IPS-18a (cell line): ENCODE data around the gene SHISA9.
"Not testable (repeated sequence)": the region's sequence is repeated elsewhere in the genome, so short reads cannot be mapped to it uniquely, and the experiment has no call there.

ENCODE experiments used
- H3K27ac ChIP-seq: one replicate; pipeline ENCODE4 v1.5.1; 2013; ENCODE audit warnings: low read length
- H3K27me3 ChIP-seq: one replicate; pipeline ENCODE4 v1.6.1; 2013; ENCODE audit warnings: mild to moderate bottlenecking, low read length; ENCODE audit not compliant: control insufficient read depth, insufficient read depth
- H3K36me3 ChIP-seq: one replicate; pipeline ENCODE4 v1.6.1; 2013; ENCODE audit warnings: low read depth, low read length; ENCODE audit not compliant: control insufficient read depth
- H3K4me1 ChIP-seq: one replicate; pipeline ENCODE4 v1.6.1; 2013; ENCODE audit warnings: low read depth, low read length; ENCODE audit not compliant: control insufficient read depth
- H3K4me3 ChIP-seq: one replicate; pipeline ENCODE4 v1.5.1; 2013; ENCODE audit warnings: low read length
- H3K9ac ChIP-seq: one replicate; pipeline ENCODE4 v1.6.1; 2013; ENCODE audit warnings: mild to moderate bottlenecking, low read length, moderate library complexity
- H3K9me3 ChIP-seq: one replicate; pipeline ENCODE4 v1.6.1; 2013; ENCODE audit warnings: low read depth, low read length; ENCODE audit not compliant: control insufficient read depth

The SHISA9 gene

DNA sequence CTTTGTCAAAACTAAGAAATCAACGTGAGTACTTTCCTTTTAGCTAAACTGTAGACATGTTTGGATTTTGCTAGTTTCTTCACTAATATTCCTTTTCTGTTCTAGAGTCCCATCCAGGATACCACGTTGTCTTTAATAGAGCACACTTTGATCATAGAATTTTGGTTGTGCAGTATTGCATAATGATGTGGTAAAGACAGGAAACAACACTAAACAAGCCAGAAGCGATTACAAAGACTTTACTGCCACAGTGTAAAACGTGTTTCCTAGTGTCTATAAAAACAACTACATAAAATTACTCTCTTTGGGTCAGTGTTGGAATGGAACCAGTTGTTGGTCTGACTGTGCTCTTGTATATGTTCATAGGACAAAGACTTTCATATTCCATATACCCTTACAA, 19.3 kb downstream of the SHISA9 start:
- H3K27ac ChIP-seq: no peak overlapping the region
- H3K9ac ChIP-seq: no peak overlapping the region
- H3K9me3 ChIP-seq: no peaks in the 10 kb centered on the region
- H3K4me1 ChIP-seq: peaks cover 17% of the 10 kb centered on the region
- H3K36me3 ChIP-seq: no peaks in the 10 kb centered on the region
- no peaks in the 10 kb centered on the region for H3K27me3 ChIP-seq
- no peak overlapping the region for H3K4me3 ChIP-seq

DNA sequence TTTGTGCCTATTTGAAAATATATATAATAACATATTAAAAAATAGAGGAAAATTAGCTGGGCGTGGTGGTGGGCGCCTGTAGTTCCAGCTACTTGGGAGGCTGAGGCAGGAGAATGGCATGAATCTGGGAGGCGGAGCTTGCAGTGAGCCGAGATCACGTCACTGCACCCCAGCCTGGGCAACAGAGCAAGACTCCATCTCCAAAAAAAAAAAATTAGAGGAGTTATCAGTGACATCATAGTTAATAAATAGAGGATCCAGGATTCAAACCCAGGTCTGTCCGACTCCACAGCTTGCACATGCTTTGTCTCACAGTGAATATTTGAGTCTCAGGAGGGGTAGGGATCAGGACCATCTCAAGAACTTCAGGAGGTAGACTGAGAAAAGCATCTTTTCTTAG, 22.2 kb downstream of the SHISA9 start:
- not testable (repeated sequence) for H3K9ac ChIP-seq, H3K4me3 ChIP-seq, H3K9me3 ChIP-seq, H3K36me3 ChIP-seq, H3K27ac ChIP-seq, H3K27me3 ChIP-seq, H3K4me1 ChIP-seq

DNA sequence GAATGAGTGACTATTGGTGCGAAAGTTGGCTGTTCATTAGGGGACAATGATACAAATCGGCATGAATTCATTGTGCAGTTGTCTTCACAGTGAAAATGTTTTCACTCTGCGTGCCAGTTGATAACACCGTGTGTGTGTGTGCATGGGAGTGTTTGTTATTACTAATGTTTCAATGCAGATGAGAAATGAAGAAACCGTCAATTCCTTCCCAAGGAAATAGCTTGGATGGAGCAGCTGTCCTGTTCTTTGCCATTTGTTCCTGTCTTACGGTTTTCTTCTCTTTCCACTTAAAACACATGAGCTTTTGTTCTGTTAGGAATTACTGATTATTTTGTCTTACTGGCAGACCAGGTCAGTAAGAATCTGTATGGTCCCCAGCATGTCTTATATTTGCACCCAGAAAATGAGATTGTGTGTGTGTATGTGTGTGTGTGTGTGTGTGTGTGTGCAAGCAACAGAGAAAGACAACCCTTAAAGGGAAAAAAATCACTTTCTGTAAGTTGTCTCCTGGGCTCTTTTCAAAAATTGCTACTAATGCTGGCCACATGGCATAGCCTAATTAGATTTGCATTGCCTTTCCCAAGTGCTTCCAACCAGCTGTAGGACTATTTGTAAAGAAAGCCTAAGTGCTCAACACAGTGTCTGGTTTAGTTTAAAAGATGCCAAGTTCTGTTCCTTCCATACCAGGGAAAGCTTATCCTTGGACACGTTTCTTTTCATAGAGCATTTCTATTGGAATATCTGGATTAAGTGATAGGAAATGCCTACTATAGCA, 23.8 kb downstream of the SHISA9 start:
- no peak overlapping the region for H3K4me3 ChIP-seq
- no peaks in the 10 kb centered on the region for H3K9me3 ChIP-seq
- H3K9ac ChIP-seq: no peak overlapping the region
- no peaks in the 10 kb centered on the region for H3K27me3 ChIP-seq
- H3K36me3 ChIP-seq: no peaks in the 10 kb centered on the region
- no peak overlapping the region for H3K27ac ChIP-seq
- no peaks in the 10 kb centered on the region for H3K4me1 ChIP-seq

DNA sequence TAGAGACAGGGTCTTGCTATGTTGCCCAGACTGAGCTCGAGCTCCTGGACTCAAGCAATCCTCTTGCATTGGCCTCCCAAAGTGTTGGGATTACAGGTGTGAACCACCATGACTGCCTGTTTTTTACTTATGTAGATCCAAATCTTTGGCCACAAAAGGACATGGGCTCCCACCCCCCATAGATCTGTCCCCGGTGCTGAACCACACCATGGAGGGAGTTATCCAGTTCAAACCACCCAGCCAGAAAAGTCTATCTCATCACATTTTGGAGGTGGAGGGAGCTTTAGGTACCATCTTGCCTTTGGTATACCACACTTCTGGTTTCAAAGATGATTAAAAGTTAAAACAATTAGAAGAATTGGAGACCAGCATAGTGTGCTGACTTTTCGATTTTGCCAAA, 26.2 kb downstream of the SHISA9 start:
- Histone ChIP-seq H3K4me3 (no peak overlapping the region), H3K27ac (no peak overlapping the region), H3K9ac (no peak overlapping the region), H3K27me3 (no peaks in the 10 kb centered on the region), H3K4me1 (no peaks in the 10 kb centered on the region), H3K9me3 (no peaks in the 10 kb centered on the region), H3K36me3 (no peaks in the 10 kb centered on the region)

DNA sequence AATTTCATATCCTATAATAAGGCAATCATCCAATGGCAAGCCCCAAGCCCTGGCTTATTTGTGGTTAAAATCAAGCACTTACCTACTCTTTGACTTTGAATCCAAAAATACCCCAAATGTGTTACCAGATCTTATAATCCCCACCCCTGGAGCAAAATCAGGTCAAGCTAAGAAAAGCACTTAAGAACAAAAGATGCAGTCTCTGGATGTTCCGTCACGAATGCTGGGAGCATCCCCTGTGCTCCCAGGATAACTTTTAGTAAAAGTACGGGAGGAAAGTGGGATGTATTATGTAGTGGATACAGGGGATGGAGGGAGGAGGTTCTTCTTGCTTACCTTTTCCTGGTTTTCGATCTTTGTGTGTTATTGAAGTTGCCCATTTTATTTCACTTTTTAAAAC, 29.5 kb downstream of the SHISA9 start:
- Histone ChIP-seq H3K9ac (no peak overlapping the region), H3K4me1 (no peaks in the 10 kb centered on the region), H3K4me3 (no peak overlapping the region), H3K36me3 (no peaks in the 10 kb centered on the region), H3K27me3 (no peaks in the 10 kb centered on the region), H3K9me3 (no peaks in the 10 kb centered on the region), H3K27ac (no peak overlapping the region)

DNA sequence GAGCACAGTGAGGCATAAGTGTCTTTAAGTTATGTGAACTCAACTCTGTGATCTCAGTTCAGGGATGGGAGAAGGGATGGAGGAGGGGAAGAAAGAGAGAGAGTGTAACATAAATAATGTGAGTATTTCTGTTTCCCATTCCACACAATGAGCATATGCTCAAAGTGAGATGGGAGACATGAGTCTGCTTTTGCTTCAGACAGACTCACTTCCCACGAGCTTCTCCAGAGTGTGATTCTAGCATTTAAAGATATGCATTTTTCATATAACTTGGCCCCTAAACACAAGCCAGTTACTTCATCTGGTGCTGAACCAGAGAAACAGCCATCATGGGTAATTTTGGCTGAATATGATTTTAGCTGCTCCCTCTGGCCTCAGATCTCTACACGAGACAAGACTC, 35.0 kb downstream of the SHISA9 start:
- Histone ChIP-seq H3K9ac (no peak overlapping the region), H3K27ac (no peak overlapping the region), H3K27me3 (no peaks in the 10 kb centered on the region), H3K4me3 (no peak overlapping the region), H3K4me1 (peaks cover 2% of the 10 kb centered on the region), H3K36me3 (no peaks in the 10 kb centered on the region), H3K9me3 (no peaks in the 10 kb centered on the region)

DNA sequence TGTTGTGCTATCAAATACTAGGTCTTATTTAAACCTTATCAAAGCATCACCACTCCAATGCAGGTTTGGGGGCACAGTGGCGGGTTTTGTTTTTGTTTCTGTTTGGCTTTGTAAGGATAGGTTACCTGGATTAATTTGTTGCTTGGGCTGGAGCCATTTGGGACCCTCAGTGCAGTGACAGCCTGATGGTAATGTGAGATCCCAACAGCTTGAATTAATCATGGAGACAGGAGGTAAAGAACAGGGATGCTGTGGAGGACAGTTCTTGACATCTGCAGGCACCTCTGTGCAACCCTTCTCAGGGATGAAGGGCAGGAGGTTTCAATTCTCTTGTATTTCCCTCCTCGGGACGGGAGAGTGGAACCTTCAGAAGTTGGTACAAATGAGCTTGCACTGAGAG, 40.5 kb downstream of the SHISA9 start:
- H3K9ac ChIP-seq: no peak overlapping the region
- peaks cover 2% of the 10 kb centered on the region for H3K4me1 ChIP-seq
- no peaks in the 10 kb centered on the region for H3K36me3 ChIP-seq
- H3K27me3 ChIP-seq: no peaks in the 10 kb centered on the region
- H3K4me3 ChIP-seq: no peak overlapping the region
- no peak overlapping the region for H3K27ac ChIP-seq
- H3K9me3 ChIP-seq: no peaks in the 10 kb centered on the region

DNA sequence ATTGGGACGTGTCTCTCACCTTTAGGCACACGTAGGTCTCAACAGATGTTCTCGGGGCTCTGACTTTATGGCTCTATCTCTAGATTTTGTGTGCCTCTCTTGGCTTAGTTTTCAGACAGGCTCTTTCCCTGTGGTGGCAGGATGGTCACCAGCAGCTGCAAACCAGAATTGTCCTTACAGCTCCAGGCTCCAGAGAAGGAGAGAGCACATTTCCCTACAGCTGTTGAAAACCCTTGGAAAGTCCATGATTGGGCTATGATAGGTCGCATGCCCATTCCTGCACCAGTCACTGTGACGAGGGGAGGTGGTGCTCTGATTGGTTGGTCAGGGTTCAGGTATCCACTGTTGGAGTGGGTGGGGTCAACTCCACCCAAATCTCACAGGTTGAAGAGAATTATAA, 41.5 kb downstream of the SHISA9 start:
- Histone ChIP-seq H3K9ac (no peak overlapping the region), H3K4me1 (peaks cover 2% of the 10 kb centered on the region), H3K36me3 (no peaks in the 10 kb centered on the region), H3K27ac (no peak overlapping the region), H3K9me3 (no peaks in the 10 kb centered on the region), H3K4me3 (no peak overlapping the region), H3K27me3 (no peaks in the 10 kb centered on the region)

DNA sequence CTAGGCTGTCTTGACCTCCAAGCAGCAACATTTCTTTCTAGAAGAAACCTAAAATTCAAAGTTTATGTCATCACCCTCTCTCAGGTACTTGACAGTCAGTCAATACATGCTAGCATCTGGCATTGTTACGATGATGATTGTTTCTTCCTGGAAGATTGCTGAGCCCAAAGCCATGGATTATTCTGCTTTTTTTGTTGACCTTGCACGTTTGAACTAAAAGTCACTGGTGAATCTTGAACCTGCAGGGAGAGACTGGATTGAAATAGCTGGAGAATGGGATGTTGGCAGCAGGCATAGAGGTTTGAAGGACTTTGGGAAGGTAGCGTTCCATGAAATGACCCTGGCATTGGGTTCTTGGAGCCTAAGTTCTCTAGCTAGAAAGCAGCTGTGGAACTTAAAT, 42.9 kb downstream of the SHISA9 start:
- Histone ChIP-seq H3K4me3 (no peak overlapping the region), H3K9ac (no peak overlapping the region), H3K27ac (no peak overlapping the region), H3K36me3 (no peaks in the 10 kb centered on the region), H3K4me1 (peaks cover 2% of the 10 kb centered on the region), H3K27me3 (no peaks in the 10 kb centered on the region), H3K9me3 (no peaks in the 10 kb centered on the region)

DNA sequence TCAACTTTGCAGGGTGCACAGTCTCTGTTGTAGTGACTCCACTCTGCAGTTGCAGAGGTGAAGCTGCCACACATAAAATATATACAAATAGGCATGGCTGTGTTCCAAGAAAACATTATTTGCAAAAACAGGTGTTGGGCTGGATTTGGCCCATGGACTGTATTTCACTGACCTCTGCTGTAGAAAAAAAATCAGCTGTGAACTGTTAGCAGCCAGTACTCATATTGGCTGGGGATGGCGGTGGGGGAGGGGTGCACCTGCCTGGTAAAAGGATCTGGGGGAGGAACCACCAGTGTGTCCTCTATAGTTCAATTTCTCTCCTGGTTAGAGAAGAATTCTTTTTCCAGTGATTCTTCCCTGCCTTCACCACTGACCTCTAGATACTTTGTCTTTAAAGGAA, 50.0 kb downstream of the SHISA9 start:
- no peak overlapping the region for H3K4me3 ChIP-seq
- H3K9me3 ChIP-seq: no peaks in the 10 kb centered on the region
- no peaks in the 10 kb centered on the region for H3K36me3 ChIP-seq
- no peak overlapping the region for H3K9ac ChIP-seq
- no peak overlapping the region for H3K27ac ChIP-seq
- H3K4me1 ChIP-seq: peaks cover 5% of the 10 kb centered on the region
- no peaks in the 10 kb centered on the region for H3K27me3 ChIP-seq

DNA sequence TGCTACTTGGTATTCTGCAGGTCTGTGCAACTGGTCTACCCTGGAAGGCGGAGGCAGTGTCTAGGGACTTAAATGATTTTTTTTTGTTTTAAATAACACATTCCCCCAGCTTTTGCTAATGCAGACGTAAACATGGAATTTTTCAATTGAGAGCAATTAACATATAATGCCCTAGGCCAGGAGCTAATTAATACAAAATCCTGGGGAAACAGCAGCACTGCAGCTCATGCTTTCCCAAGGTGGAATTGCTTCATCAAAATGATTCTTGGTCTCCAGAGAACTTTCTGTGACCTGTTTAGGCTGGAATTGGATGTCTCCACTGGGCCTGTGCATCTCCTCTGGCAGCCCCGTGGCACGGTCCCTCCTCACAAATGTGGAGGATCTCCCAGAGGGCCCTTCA, 50.6 kb downstream of the SHISA9 start:
- H3K9me3 ChIP-seq: no peaks in the 10 kb centered on the region
- H3K27ac ChIP-seq: no peak overlapping the region
- no peak overlapping the region for H3K9ac ChIP-seq
- no peak overlapping the region for H3K4me3 ChIP-seq
- H3K27me3 ChIP-seq: no peaks in the 10 kb centered on the region
- H3K36me3 ChIP-seq: no peaks in the 10 kb centered on the region
- H3K4me1 ChIP-seq: peaks cover 5% of the 10 kb centered on the region

DNA sequence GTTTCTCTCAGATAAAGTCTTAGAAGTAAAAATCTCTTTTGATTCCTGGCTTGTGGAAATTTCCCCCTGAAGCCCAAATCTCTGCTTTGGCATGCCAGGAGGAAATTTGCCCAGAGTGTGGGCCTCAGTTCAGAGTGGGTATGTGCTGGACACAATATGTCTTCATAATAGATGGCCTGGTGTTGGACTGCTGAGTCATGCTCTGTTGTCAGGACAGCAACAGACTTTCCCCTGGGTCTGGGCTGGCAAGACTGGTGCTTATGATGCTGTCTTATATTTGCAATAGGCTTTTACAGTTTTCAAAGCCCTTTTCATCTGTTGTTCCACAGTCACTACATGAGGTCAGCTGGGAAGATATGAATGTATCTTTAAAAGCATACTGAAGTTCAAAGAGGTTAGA, 57.0 kb downstream of the SHISA9 start:
- Histone ChIP-seq H3K9ac (no peak overlapping the region), H3K27ac (no peak overlapping the region)

More for the DNA sequence above, 57.0 kb downstream of the SHISA9 start:
- Histone ChIP-seq H3K9me3 (no peaks in the 10 kb centered on the region), H3K4me1 (no peaks in the 10 kb centered on the region), H3K4me3 (no peak overlapping the region), H3K36me3 (no peaks in the 10 kb centered on the region), H3K27me3 (no peaks in the 10 kb centered on the region)
